GM21360 (cell line): ENCODE data around the gene TBCA.
"Not testable (repeated sequence)": the region's sequence is repeated elsewhere in the genome, so short reads cannot be mapped to it uniquely, and the experiment has no call there.

ENCODE experiments used
- ATAC-seq: cut with Tn5 transposase; IDR thresholded peaks from one replicate; pipeline ENCODE4 v1.9.1; 2021; ENCODE audit warnings: mild to moderate bottlenecking, moderate library complexity; ENCODE audit not compliant: unreplicated experiment

The TBCA gene

DNA sequence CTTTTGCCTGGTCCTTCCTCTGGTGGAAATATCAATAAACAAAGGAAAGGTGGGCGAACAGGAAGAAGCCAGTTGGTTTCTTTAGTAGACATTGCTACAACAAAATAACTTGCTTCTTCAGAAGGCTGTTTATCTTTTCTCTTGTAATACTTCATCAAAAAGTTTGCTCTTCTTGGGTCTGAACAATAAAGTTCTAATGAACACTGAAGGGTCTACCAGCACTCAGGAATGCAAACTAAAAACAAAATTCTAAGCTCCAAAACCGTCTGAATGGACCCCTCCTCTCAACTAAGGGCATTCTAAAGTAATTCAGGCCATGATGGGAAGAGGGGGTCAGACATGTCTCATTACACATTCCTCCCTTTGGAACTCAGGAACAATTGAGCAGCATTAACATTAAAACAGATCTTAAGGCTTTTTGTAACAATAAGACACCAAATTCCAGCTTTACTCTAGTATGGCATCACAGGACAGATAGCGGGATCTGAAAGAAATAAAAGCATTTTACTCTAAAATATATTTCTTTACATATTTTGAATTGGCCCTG is 2.3 kb downstream of the TBCA start:
- no peak for ATAC-seq

DNA sequence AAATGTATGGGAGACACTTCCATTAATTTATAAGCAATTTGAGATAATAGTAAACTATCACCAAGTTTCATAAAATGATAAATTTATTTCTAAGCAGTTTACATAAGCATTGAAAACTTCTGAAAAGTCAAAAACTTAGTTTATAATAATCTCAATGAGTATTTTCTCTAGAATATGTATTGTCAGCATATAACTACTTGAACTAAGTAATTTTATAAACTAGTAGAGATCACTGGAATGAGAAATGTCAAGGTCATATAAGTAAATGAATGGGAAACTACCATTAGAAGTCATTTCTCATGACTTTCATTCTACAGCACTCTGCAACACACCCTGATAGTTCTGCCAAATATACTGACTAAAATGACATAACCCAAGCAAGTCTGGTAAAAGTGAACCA is 3.4 kb downstream of the TBCA start:
- no peak for ATAC-seq

DNA sequence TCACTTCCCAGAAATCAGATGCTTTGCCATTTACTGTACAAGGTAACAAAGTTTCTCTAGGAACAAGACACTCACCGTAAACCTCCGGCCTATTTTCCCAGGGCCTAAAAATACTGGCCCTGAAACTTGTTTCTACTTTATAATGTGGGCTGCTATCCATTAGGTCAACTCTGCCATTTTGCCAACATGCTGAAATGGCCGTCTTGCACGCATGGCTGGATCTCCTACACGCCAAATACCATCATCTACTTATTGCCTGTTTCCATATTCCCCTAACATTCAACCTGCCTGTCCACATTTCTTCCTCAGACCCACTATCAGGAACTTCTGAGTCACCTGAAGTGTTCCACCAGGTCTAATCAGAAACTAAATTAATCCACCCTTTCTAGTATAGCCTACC is 4.7 kb downstream of the TBCA start:
- no peak for ATAC-seq

DNA sequence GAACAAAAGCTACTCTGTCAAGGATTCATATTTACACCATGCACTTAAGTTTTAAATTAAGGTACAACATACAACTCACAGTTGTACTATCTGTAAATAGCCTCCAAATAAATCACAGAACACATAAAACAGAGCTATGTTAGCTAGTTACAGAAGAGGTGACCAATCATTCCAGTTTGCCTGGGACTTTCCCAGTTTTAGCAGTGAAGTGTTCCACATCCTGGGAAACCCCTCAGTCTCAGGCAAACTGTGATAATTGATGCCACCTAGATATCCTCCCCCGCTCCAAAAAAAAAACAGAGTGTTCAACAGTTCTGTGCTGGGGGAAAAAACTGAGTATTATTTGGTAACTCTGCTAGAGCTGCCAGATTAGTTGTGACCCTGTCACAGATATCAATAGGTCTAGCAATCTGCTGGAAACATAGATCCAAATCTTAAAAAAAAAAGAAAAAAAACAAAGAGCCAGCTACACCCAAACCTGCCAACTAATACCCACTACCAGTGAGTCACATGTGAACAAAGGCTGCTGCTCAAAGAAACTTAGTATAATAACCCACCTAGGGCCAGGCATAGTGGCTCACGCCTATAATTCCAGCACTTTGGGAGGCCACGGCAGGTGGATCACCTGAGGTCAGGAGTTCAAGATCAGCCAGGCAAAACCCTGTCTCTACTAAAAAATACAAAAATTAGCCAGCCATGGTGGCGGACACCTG is 5.7 kb downstream of the TBCA start:
- no peak for ATAC-seq

DNA sequence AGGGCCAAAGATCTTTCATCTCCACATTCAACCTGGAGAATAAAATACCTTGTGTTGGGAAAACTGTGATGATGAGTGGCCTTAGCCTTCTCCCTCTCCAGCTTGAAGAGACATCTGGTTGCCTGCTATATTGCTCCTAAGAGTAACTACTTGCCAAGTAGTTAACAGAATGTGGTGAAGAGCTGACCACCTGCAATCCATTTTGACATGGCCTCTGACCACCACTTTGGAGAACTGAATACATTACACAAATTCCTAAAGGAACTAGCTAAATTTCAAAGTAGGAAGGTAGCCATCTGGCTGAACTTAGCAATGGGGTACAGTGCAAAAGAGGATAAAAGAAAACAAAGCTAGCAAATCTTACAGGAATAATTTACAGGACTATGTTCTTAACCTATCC is 7.2 kb downstream of the TBCA start:
- no peak for ATAC-seq

DNA sequence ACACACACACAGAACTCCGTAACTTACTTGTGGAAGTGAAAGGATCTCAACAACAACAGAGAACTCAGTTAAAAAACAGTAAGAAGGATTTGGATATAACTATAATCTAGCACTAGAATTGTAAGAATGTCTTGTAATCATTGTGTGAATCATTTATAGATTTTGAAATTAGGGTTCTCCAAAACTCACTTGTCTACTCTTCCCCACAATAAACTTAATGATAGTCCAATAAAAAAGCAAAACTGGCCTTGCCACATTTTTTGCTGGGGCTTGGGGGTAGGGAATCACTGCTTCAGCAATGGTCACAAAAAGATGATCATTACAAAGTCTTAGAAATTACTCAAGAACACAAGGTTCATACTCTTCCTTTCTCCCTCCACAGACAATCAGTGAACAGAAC is 8.8 kb downstream of the TBCA start:
- no peak for ATAC-seq

DNA sequence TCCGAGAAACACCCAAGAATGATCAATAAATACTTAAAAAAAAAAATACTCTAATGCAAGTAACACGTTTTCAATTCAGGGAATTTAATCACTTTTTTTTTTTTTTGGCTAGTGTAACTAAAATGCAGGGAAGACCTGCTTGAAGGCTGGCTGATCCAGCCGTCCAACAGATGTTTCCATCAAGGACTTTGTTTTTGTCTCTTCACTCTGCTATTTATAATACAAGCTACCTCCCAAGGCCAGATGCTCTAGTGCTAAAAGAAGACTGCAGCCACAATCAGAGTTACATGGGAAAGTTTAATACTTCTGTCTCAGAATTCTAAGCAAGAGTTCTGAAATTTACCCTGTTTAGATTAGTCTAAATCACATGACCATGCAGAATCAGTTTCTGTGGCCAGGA is 14.5 kb downstream of the TBCA start:
- no peak for ATAC-seq

DNA sequence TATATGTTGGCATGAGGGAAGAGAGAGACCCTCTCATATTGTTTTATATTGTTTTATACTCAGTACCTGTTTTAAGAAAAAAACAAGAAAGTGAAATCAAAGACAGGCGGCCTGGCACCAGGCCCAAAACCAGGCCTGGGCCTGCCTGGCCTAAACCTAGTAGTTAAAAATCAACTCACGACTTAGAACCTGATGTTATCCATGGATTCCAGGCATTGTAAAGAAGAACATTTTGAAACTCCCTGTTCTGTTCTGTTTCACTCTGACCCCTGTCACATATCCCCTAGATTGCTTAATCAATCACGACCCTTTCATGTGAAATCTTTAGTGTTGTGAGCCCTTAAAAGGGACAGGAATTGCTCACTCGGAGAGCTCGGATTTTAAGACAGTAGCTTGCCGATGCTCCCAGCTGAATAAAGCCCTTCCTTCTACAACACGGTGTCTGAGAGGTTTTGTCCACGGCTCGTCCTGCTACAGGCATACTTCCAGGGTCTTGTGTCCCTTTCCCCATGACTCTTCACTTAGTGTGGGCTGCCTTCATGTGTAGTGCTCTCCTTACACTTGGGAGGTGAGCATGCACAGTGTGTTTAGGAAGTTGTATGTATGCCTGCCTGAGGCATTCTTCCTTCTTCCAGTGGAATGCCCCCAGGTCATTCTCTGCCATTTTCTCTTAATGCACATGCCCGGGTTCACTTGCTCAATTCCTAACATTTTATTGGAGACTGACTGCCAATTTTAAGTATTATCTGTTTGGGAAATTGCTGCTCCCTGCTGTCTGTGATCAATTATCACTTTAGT is 17.8 kb downstream of the TBCA start:
- ATAC-seq = no peak

DNA sequence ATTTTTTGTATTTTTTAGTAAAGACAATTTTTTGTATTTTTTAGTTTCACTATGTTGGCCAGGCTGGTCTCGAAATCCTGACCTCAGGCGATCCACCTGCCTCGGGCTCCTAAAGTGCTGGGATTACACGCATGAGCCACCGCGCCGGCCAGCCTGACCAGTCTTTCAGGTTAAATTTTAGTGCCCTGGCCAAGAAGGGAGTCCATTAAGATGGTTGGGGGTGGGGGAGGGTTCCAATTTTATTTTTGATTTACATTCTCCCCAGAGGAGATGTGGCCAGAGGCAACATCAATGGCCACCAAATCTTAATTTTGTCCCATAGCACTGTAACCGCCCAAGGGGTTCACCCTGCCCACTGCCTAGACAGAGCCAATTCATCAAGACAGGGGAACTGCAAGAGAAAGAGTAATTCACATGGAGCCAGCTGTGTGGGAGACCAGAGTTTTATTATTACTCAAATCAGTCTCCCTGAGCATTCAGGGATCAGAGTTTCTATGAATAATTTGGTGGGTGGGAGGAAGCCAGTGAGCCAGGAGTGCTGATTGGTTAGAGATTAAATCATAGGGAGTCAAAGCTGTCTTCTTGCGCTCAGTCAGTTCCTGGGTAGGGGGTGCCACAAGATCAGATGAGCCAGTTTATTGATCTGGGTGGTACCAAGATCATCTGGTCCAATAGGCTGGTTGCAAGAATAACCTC is 24.7 kb downstream of the TBCA start:
- no peak for ATAC-seq

DNA sequence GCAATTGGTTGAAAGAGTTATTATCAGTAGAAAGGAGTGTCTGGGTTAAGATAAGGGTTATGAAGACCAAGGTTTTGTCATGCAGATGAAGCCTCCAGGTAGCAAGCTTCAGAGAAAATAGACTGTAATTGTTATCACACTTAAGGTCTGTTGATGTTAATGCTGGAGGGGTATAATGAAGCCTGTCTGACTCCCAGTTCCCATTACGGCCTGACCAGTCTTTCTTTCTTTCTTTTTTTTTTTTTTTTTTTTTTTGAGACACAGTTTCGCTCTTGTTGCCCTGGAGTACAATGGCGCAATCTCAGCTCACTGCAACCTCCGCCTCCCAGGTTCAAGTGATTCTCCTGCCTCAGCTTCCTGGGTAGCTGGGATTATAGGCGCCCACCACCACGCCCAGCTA is 25.2 kb downstream of the TBCA start:
- ATAC-seq = not testable (repeated sequence)

DNA sequence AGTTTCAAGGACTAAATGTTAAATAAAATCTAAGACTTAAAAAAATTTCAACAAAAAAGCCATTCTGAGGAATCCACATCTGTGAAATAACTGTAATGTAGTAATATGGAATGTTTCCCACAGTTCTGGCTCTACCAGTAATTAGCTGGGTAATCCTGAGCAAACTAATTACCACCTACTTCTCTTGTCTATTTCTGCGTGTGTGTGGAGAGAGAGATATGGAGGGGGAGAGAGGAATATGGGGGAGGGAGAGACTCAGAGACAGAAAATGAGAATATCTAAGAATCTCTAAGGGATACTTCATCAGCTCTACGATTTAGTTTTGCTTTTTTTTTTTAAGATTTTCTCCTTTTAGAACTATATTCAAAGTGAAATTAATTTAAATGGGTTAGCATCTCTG is 28.0 kb downstream of the TBCA start:
- ATAC-seq = no peak

DNA sequence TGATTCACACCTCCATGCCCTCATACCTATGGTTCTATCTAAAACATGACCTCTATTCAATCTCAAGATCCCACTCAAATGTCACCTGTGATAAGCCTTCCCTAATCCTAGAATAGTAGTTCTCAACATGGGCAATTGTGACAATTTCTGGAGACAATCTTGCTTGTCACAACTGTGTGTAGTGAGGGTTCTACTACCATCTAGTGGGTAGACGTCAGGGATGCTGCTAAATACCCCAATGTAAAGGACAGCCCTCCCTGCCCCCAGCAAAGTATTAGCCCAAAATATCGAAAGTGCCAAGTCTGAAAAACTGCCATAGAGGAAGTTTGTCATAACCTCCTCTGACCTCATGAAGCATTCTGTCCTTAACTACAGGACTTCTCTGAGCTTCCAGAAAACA is 32.0 kb downstream of the TBCA start:
- no peak for ATAC-seq

DNA sequence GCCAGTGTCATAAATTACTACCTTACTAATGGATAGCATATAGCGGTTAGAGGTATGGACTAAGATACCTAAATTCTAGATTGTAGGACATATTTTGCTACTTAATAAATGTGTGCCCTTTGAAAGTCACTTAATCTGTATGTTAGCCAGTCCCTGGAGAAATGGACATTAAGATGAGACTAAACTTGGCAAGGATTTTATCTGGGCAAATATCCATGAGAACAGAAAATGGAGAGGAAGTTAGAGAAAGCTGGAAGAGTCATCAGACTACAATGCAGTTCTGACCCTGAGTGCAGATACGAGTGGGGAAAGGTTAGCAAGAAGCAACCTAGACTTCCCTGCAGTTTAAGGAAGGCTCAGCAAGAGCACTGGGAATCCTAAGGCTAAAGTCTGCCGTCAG is 33.0 kb downstream of the TBCA start:
- ATAC-seq = no peak

DNA sequence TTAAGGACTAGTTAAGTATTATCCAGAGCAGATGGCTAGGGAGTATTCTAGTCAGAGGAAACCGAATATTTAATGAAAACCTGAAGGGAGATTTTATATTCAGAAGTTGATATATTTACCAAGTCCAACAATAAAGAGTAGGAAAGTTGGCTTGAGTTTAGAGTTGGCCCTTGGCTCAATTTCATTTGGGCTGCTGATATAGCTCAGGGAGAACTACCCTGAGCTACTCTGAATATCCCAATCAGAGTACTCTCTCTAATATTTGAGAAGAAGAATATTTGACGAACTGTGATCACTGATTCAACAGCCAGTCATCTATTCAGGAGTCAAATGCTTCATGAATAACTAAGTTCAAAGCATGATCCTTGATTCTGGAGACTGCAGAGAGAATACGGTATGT is 34.5 kb downstream of the TBCA start:
- ATAC-seq = no peak

DNA sequence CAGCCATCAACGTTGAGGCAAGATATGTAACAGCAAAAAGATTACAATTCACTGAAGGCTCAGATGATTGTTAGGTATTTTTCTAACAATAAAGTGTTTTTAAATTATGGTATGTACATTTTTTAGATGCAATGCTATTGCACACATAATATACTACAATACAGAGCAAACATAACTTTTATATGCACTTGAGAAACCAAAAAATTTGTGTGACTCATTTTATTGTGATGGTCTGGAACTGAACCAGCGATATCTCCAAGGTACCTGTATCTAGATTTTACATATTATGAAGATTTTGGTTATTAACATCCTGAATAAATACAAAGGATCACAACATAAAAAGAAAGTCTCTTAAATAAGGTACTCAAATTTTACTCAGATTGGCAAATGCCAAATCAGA is 41.3 kb downstream of the TBCA start:
- ATAC-seq = no peak

DNA sequence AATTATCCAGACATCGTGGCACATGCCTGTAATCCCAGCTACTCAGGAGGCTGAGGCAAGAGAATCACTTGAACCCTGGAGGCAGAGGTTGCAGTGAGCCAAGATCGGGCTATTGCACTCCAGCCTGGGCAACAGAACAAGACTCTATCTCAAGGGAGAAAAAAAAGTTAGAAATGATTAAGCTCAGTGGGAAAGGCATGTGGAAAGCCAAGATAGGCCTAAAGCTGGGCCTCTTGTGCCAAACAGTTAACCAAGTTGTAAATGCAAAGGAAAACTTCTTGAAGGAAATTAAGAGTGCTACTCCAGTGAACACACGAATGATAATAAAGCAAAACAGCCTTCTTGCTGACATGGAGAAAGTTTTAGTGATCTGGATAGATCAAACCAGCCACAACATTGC is 43.0 kb downstream of the TBCA start:
- no peak for ATAC-seq

DNA sequence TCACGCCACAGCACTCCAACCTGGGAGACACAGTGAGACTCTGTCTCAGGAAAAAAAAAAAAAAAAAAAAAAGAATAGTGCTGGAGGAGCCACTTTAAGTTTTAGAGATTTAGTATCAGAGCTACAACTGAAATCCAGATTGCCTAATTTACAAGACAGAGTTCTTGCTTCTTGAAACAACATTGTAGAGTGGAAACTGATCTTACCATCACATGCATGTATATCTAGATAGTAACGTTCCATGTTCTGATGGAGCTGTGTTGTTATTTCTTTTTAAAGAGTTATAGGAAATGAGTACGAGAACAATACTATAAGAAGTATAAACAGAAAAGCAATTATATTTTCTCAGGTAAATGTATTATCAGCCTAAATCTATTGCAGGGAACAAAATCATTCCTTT is 48.9 kb downstream of the TBCA start:
- ATAC-seq = no peak

DNA sequence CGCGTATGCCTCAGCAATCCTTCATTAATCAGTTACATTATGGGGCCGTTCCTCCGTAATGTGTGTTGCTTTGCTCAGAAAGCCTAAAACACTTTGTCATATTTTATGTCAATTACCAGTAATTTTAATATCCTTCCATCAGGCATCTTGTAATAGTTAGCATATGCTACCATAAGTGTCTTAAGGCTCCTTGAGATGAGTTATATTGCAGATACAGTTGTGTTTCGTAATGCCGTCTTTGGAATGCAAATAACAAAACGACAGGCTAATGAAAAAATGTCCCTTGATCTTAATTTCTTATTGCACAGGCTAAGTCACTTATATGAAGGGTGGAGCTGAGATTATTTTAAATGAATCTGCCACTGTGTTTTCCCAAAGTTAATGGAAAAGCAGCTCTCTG is 50.5 kb downstream of the TBCA start:
- ATAC-seq = no peak

DNA sequence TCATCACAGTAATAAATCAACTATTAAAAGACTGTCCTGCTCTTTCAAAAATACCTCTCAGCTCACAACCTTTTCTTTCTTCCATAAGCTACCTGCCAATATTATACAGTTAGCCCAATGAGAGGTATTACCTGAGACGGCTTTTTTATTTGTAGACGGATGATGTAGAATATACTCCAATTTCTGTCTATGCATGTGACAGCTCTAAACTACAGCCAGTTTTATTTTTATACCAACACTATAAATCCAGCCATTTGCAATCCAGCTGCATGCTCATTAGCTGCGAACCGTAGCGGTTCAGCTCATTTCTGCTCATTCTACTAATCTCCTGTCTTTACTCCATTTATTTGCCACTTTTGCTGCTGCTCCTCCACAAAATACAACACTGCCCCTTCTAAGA is 51.2 kb downstream of the TBCA start:
- no peak for ATAC-seq

DNA sequence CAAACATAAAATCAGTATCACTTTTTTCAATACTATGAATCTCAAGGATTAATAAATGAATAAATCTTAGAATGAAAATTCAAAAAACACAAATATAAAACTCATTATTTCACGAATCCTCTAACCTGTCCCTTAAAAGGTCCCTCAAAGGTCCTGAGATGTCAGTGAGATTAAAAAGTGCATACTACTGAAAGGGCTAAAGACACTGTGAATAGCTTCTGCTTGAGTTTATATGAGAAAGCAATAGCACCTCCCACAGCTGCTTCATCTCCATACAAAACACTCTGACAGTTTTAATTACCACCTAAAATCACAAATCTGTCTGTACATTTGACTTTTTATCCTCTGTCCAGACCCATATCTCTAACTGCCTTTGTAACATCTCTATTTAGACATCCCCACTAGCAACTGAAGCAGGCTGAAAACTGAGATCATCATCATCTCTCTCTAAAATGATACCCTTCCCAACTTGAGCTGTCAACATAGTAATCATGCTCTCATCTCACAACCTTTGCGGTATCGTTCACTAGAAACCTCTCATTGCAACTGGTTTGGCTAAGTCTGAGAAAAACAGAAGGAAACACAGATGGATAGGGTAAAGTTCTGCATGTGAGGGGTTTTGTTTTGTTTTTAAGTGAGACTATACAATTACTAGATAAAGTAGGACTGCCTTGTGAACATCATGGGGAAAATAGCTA is 56.3 kb downstream of the TBCA start:
- no peak for ATAC-seq

DNA sequence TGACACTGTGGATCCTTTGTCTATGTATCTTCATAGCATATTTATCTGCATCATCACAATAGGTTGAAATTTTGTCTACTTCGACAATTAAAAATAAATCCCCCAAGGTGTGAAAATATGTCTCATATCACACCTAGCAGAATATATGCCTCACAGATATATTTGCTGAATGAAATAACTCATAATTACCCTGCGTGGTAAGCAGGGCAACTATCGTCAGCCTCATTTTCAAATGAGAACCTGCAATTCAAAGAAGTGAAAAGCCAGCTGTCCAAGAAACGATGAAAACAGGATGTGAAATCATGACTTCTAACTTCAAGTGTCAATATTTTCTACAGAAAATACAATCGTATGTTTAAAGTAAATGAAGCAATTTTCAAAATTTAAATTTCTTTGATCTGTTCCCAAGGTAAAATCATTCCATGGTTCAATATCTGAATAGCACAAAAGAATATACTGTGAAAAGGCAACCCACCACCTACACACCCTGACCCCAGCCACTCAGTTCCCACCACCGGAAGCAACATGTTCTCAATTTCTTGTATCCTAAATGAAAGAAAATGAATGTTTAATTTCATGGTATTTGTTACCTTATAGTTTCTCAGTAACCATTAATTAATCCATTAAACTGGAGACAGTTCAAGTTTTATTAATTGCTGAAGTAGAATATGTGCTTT is 57.1 kb downstream of the TBCA start:
- no peak for ATAC-seq
